Activated T-cell treated with anti-CD3 and anti-CD28 coated beads for 4 hours (primary cell): ENCODE measurements around the gene IPO11.
"Not testable (repeated sequence)": the region's sequence is repeated elsewhere in the genome, so short reads cannot be mapped to it uniquely, and the experiment has no call there.

Source experiments
- DNase-seq: peaks from one replicate; pipeline ENCODE4 v3.0.0-alpha.2; 2020

IPO11 gene

GRCh38 chr5:62450259-62450658, 37.7 kb downstream of the IPO11 start:
- no peak for DNase-seq

- no peak for DNase-seq
Measured at GRCh38 chr5:62457071-62457470, 44.5 kb downstream of the IPO11 start.

DNA sequence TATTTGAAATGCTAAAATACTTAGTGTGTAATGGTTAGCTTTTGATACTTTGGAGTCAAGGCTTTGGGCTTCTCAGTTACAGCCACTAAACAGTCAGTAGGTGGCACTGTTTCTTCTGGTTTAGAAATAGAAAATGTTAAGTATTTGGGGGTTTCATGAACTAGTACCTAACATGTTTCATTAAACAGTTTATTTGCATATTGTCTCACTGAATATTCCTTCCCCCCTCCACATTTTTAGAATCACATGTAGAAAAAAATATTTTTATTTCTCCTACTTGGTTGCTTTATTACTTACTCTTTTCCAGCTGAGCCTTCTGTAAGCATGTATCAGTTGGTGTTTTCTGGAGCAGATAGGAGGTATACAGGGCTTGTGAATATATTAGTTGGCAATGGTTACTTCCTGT, 48.0 kb downstream of the IPO11 start:
- DNase-seq: no peak

GRCh38 chr5:62461561-62461960, 49.0 kb downstream of the IPO11 start:
- DNase-seq: no peak

DNA sequence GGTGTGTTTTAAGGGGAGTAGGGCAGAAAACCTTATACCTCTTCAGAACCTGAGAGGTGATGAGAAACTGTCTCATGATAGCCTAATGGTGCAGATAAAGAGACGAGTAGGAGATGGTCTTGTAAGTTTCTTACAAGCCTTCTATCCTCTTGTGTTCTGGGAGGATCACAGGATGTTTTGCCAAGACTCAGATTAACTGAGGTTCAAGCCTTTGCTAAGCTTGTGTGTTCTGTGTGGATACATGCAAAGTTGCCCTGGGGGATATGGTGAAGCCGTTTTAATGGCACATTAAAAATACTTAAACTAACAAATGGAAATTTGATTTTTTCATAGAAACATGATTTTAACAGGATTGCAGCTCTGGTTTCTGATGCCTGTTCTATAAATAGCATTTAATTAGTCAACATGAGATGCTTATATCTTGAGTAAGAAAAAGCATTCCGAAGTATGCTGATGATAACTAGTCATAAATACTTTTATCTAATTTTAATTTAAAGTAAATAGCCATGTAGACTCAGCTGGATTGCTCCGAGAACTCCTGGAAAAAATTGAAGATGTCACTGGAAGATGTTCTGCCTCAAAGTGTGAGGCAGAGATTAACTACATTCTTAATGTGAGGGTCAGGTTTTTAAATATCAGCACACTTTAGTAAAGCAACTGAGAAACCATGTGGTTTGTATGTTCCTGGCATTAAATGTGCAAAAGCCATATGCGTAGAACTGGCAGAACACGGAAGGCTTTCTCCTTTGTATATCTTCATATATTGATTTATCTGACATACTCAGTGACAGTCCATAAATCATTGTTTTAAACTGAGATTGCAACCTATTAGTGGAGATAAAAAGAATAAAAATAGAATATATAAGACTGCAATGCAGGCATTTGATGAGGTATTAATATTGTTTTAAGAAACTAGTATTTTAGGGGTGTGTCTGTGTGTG, 53.7 kb downstream of the IPO11 start:
- DNase-seq: no peak

- no peak for DNase-seq
Measured at GRCh38 chr5:62473209-62473608, 60.6 kb downstream of the IPO11 start.

DNA sequence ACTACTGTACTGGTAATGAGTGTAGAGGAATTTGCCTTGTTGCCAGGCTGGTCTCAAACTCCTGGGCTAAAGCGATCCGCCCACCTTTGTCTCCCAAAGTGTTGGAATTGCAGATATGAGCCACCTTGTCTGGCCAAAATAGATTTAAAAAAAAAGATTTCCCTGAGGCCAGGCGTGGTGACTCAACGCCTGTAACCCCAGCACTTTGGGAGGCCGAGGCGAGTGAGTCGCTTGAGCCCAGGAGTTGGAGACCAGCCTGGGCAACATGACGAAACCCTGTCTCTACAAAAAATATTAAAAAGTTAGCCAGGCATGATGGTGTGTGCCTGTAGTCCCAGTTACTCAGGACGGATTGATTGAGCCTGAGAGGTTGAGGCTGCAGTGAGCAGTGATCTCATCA, 62.5 kb downstream of the IPO11 start:
- DNase-seq: no peak

DNA sequence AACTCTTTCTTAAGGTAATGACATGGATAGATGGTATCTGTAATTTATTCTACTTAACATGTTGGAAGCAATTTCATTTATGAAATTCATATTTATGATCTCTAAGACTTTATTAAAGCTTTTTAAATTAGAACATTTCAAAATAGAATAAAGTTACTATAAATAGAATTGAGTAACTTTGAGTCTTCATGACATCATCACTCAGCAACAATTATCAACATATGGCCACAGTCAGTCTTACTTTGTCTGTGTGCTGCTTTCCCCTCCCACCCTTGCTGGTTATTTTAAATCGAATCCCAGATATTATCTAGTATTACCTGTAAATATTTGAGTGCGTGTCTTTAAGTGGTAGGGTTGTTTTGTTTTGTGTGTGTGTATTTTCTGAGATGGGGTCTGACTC, 65.2 kb downstream of the IPO11 start:
- no peak for DNase-seq

DNA sequence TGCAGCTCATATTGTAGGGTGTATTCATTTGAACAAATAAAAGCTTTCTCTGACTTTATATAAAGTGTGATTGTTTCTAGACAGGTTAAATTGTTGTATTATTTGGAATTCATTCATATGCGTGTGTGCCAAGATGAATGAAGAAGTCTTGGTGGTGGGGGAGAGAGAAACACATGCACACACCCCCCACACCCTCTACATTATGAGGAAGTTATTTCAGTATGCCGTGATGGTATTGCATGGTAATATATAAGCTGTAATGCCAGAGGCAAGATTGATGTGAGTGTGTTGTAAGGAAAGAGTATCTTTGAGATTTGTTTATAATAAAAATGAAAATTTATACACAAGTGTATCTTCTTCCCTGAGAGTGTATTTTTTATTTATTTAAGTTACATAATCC, 71.0 kb downstream of the IPO11 start:
- no peak for DNase-seq

DNA sequence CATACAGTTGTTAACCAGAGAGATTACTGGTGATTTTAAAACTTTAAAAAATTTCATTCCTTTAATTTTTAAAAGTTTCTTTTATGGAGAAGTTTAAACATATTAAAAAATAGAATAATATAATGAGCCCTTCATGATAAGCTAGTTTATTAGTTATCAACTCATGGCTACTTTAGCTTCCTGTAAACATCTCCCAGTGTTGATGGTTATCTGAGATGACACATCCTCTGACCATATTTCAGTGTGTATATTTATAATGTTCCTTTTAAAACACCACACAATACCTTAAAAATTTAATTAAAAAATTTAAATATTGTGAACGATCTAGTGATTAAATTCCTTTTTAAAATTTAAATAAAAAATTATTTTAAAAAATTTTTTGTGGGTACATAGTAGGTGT, 74.1 kb downstream of the IPO11 start:
- DNase-seq: no peak

DNA sequence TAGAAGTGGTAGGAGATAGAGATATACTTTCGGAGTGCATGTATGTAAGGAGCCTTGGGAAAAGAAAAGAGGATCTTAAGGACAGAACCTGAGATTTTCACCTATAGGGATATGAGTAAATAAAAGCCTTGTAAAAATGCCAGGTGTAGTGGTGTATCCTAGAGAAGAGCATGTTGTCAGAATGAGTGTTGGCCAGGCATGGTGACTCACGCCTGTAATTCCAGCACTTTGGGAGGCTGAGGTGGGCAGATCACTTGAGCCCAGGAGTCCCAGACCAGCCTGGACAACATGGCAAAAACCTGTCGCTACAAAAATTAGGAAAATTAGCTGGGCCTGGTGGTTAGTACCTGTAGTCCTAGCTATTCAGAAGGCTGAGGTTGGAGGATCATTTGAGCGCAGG, 76.0 kb downstream of the IPO11 start:
- DNase-seq: no peak

GRCh38 chr5:62489471-62489870, 76.9 kb downstream of the IPO11 start:
- DNase-seq: no peak

- DNase-seq: no peak
Measured at GRCh38 chr5:62494772-62495171, 82.2 kb downstream of the IPO11 start.

- DNase-seq: no peak
Measured at GRCh38 chr5:62496876-62497275, 84.3 kb downstream of the IPO11 start.

- DNase-seq: no peak
Measured at GRCh38 chr5:62498961-62499360, 86.4 kb downstream of the IPO11 start.

GRCh38 chr5:62499756-62500155, 87.2 kb downstream of the IPO11 start:
- no peak for DNase-seq

GRCh38 chr5:62502456-62503101, 90.0 kb downstream of the IPO11 start:
- no peak for DNase-seq

DNA sequence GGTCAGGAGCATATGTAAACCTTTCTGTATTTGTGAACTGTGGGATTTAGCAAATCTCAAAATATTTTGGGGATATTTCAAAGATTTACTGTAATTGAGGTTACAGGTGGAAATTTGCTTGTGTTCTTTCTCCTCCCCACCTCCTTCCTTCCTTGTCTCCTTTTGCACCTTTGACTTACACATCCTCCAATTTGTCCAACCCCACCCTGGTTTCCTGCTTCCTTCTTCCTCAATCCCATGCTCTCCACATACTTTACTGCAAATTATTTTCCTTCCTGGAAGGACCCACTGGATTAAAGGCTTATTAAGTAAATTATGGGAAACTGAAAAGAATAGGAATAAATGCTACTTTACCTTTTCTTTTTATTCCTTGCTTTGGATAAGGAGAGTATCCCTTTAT, 91.6 kb downstream of the IPO11 start:
- no peak for DNase-seq

DNA sequence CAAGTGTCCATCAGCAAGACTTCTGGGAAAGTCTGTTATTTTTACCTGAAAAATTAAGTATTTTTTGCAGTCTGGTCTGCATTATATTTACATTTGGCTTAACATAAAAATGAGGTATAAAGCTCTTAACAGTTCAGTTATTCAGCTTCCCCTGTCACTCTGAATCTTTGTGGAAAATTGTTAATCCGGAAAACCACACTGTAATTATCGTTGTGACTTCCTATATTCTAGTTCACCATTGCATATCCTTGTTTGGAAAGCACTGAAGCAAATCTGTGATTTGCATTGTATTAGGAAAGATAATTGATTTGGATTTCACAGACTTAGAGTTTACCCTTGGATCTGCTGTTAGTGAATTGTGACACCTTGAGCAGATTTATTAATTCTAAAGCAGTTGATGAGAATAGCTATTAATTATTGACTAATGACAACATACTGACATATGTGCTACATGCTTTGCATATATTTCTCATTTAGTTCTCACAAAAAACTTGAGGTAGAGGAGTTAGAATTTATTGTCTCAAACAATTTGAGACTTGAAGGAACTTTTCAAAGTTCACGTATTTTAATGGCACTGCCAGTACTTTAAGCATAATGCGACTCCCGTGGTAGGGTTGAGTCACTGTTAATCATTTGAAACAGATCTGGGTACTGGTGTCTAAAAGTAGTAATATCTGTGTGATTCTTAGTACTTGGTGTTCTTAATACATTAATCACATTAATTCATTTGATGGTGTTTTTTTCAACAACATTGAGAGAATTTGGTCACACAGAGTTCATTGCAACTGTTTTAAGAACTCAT, 94.3 kb downstream of the IPO11 start:
- no peak for DNase-seq

DNA sequence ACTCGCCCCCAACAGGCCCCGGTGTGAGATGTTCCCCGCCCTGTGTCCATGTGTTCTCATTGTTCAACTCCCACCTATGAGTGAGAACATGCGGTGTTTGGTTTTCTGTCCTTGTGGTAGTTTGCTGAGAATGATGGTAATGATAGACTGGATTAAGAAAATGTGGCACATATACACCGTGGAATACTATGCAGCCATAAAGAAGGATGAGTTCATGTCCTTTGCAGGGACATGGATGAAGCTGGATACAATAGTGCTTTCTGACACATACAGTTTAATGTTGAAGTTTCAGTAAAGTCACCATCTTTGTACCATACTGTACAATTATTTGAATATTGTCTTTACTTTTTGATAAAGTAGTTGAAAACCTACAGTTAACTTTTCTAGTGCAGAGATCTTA, 96.2 kb downstream of the IPO11 start:
- not testable (repeated sequence) for DNase-seq

- no peak for DNase-seq
Measured at GRCh38 chr5:62509806-62510205, 97.2 kb downstream of the IPO11 start.

GRCh38 chr5:62513085-62513484, 100.5 kb downstream of the IPO11 start:
- DNase-seq: not testable (repeated sequence)

DNA sequence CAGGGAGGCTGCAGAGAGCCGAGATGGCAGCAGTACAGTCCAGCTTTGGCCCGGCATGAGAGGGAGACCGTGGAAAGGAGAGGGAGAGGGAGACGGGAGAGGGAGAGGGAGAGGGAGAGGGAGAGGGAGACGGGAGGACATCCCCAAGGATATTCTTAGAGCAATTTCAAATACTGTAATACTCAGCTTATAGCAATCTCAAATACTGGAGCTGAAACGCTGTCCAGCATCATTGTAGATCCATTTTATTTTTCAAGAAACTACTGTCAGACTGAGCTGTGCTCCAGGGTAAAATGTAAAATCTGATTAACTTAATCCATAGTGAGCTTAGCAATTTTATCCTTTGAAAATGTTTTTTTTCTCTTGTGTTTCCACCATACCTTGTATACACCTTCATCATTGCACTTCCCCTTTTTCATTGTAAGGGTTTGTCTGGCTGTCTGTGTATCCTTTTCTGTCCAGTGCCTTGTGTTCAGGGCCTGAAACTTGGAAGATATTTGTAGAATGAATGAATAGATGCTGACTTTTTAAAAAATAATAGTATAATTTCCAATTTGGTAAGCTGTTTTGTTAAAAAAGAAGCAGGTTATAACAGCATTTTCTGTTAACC, 102.1 kb downstream of the IPO11 start:
- no peak for DNase-seq
